ENCODE data around the gene VSX1.

Gene VSX1

GRCh38 chr20:25041813-25042530, 40.0 kb downstream of the VSX1 start:
- DNase-seq (ENCODE audit: low read depth in 4 of 4, low spot score in 1 of 4): no peak

GRCh38 chr20:25040438-25040831, 41.5 kb downstream of the VSX1 start:
- DNase-seq (ENCODE audit: low read depth in 4 of 4, low spot score in 1 of 4): no peak

- DNase-seq (ENCODE audit: low read depth in 4 of 4, low spot score in 1 of 4): no peak
Measured at GRCh38 chr20:25039697-25040437, 42.1 kb downstream of the VSX1 start.

- no peak for DNase-seq (ENCODE audit: low read depth in 4 of 4, low spot score in 1 of 4)
Measured at GRCh38 chr20:25038591-25039015, 43.3 kb downstream of the VSX1 start.

GRCh38 chr20:25038103-25038410, 43.9 kb downstream of the VSX1 start:
- DNase-seq (ENCODE audit: low read depth in 4 of 4, low spot score in 1 of 4): no peak

GRCh38 chr20:25037288-25038102, 44.4 kb downstream of the VSX1 start:
- no peak for DNase-seq (ENCODE audit: low read depth in 4 of 4, low spot score in 1 of 4)

- DNase-seq (ENCODE audit: low read depth in 4 of 4, low spot score in 1 of 4): no peak
Measured at GRCh38 chr20:25036331-25036936, 45.5 kb downstream of the VSX1 start.

GRCh38 chr20:25035921-25036320, 46.0 kb downstream of the VSX1 start:
- DNase-seq (ENCODE audit: low read depth in 4 of 4, low spot score in 1 of 4): no peak

- no peak for DNase-seq (ENCODE audit: low read depth in 4 of 4, low spot score in 1 of 4)
Measured at GRCh38 chr20:25033924-25034300, 48.0 kb downstream of the VSX1 start.

- DNase-seq (ENCODE audit: low read depth in 4 of 4, low spot score in 1 of 4): no peak
Measured at GRCh38 chr20:25033265-25033923, 48.5 kb downstream of the VSX1 start.

- DNase-seq (ENCODE audit: low read depth in 4 of 4, low spot score in 1 of 4): no peak
Measured at GRCh38 chr20:25032478-25033264, 49.3 kb downstream of the VSX1 start.

- no peak for DNase-seq (ENCODE audit: low read depth in 4 of 4, low spot score in 1 of 4)
Measured at GRCh38 chr20:25032065-25032477, 49.9 kb downstream of the VSX1 start.

GRCh38 chr20:25031241-25031640, 50.7 kb downstream of the VSX1 start:
- no peak for DNase-seq (ENCODE audit: low read depth in 4 of 4, low spot score in 1 of 4)

GRCh38 chr20:25030649-25031207, 51.2 kb downstream of the VSX1 start:
- DNase-seq (ENCODE audit: low read depth in 4 of 4, low spot score in 1 of 4): no peak

GRCh38 chr20:25030007-25030648, 51.8 kb downstream of the VSX1 start:
- DNase-seq (ENCODE audit: low read depth in 4 of 4, low spot score in 1 of 4): no peak

GRCh38 chr20:25025986-25026605, 55.8 kb downstream of the VSX1 start:
- DNase-seq (ENCODE audit: low read depth in 4 of 4, low spot score in 1 of 4): no peak

All from stimulated activated CD4-positive, alpha-beta T cell treated with anti-CD3 and anti-CD28 coated beads, Interleukin-1b, Interleukin-23, amount 100 ng/mL, for 24 hours (primary cell).